Epithelial cell of esophagus (primary cell): ENCODE measurements around the gene ANKFN1.

Experiments
- DNase-seq: peaks from one replicate; pipeline ENCODE4 v3.0.0; 2010; ENCODE audit warnings: low read depth
- H3K4me3 ChIP-seq: 2 replicates; pipeline ENCODE4 v1.5.1; 2011; ENCODE audit warnings: mild to moderate bottlenecking, low read length, control low read depth
- CTCF ChIP-seq: IDR thresholded peaks from 2 replicates; pipeline ENCODE4 v1.5.1; 2011; ENCODE audit warnings: low read depth, mild to moderate bottlenecking, low read length, control low read depth, inconsistent platforms; ENCODE audit not compliant: insufficient read depth; ENCODE audit errors: missing control alignments

Gene ANKFN1

GRCh38 chr17:56310782-56311181, 157.5 kb downstream of the ANKFN1 start:
- no peak for DNase-seq
- no peak overlapping the region for H3K4me3 ChIP-seq
- TF ChIP-seq CTCF: no peak

GRCh38 chr17:56313201-56313600, 159.9 kb downstream of the ANKFN1 start:
- DNase-seq: no peak
- no peak overlapping the region for H3K4me3 ChIP-seq
- TF ChIP-seq CTCF: no peak

GRCh38 chr17:56314026-56314425, 160.8 kb downstream of the ANKFN1 start:
- no peak overlapping the region for H3K4me3 ChIP-seq
- TF ChIP-seq CTCF: no peak
- DNase-seq: no peak

GRCh38 chr17:56314984-56315602, 161.8 kb downstream of the ANKFN1 start:
- no peak for TF ChIP-seq CTCF
- H3K4me3 ChIP-seq: no peak overlapping the region
- DNase-seq: no peak

DNA sequence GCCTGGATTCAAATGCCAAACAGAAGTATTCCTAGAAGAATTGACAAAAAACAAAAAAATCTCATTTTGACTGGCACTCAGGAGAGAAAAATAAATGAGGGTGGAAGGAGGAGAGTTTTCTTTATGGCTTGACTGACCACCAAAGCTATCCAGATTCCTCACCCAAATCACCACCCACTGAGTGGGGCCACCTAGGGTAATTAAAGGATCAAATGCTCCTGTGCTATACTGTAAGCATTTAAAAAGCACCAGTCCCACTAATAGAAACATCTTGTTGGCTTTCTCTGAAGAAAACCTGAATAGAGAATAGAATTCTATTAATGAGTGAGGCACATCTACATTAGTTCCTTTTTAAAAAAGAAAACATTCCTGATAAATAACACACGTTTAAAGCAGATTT, 163.3 kb downstream of the ANKFN1 start:
- no peak for DNase-seq
- H3K4me3 ChIP-seq: no peak overlapping the region
- no peak for TF ChIP-seq CTCF

GRCh38 chr17:56317351-56318208, 164.3 kb downstream of the ANKFN1 start:
- no peak for TF ChIP-seq CTCF
- no peak overlapping the region for H3K4me3 ChIP-seq

More at GRCh38 chr17:56317351-56318208, 164.3 kb downstream of the ANKFN1 start:
- no peak for DNase-seq
